HepG2 (cell line): ENCODE data around the gene ARHGEF3. TPM values are rescaled to one million over a fixed set of nuclear protein-coding genes. Genes with fewer than 3 reads are reported as not detected.
"Not testable (repeated sequence)": the region's sequence is repeated elsewhere in the genome, so short reads cannot be mapped to it uniquely, and the experiment has no call there.

Source experiments
- ATAC-seq: fragments of 200-7000 bp; cut with Tn5 transposase; 3 replicates; pipeline ENCODE4 v1.9.1; 2020; ENCODE audit warnings: mild to moderate bottlenecking, moderate library complexity
- BruUV-seq: library from RNA; stranded (reverse); fragments of 400-500 nt; replicated peaks from 2 replicates; lab custom pipeline; 2021; lab: Mats Ljungman, UMichigan
- CTCF ChIA-PET: fragments of 300-600 bp; formaldehyde crosslinking; extraction: SDS; loops from one replicate; lab custom pipeline; 2021; ENCODE audit warnings: low total read pairs, inconsistent platforms, low intra/inter-chr PET ratio; lab: Yijun Ruan, JAX
- POLR2A ChIA-PET: fragments of 350-600 bp; sonication (Branson Sonifier 250); formaldehyde crosslinking; loops from one replicate; lab custom pipeline; 2020; ENCODE audit warnings: antibody characterized with exemption, inconsistent platforms; lab: Yijun Ruan, JAX
- DNase-seq: peaks from one replicate; pipeline ENCODE4 v3.0.0-alpha.2; 2015; ENCODE audit warnings: low spot score
- FAIRE-seq: peaks from 3 replicates; lab custom pipeline; 2011; peaks lifted over from hg19 to GRCh38; lab: Jason Lieb, UNC
- H2AFZ ChIP-seq: one replicate; pipeline ENCODE4 v1.6.1; 2011; ENCODE audit warnings: low read length, inconsistent platforms
- H3K27ac ChIP-seq: fragments of 300-600 bp; 3 replicates; pipeline ENCODE4 v1.8.0; 2011; ENCODE audit warnings: mixed run types, mild to moderate bottlenecking, mixed read lengths, low read length, inconsistent platforms; ENCODE audit not compliant: insufficient read depth; ENCODE audit errors: extremely low read length
- H3K27me3 ChIP-seq, 2 experiments: fragments of 200-600 bp in 1 of 2; 2 replicates in 1 of 2; 3 replicates in 1 of 2; pipeline versions ENCODE4 v1.6.0 to v1.8.0; 2011; ENCODE audit warnings: low read length in 2 of 2, mild to moderate bottlenecking in 2 of 2, moderate library complexity in 2 of 2, inconsistent platforms in 1 of 2; ENCODE audit not compliant: insufficient read depth in 2 of 2, control insufficient read depth in 1 of 2
- H3K36me3 ChIP-seq, 2 experiments: fragments of 200-600 bp in 1 of 2; replicated peaks in 1 of 2; 2 replicates in 1 of 2; 3 replicates in 1 of 2; pipeline versions ENCODE4 v1.5.1 to v1.8.0; 2011; ENCODE audit warnings: low read length in 2 of 2, inconsistent platforms in 1 of 2; ENCODE audit not compliant: insufficient read depth in 2 of 2, control insufficient read depth in 1 of 2
- H3K4me1 ChIP-seq: 2 replicates; pipeline ENCODE4 v1.5.1; 2012; ENCODE audit warnings: low read length, inconsistent platforms; ENCODE audit not compliant: insufficient read depth
- H3K4me2 ChIP-seq: 2 replicates; pipeline ENCODE4 v1.6.0; 2011; ENCODE audit warnings: low read depth, low read length, inconsistent platforms
- H3K4me3 ChIP-seq, 3 experiments: fragments of 200-600 bp in 1 of 3; sonication (generic), shearing (Covaris generic) in 1 of 3; replicated peaks in 1 of 3; 2 replicates each; pipeline ENCODE4 v1.5.1; 2011 to 2016; ENCODE audit warnings: low read length in 3 of 3, inconsistent platforms in 2 of 3, low read depth in 2 of 3, mild to moderate bottlenecking in 2 of 3, control low read depth in 1 of 3, mixed read lengths in 1 of 3; ENCODE audit not compliant: insufficient read depth in 1 of 3
- H3K79me2 ChIP-seq: one replicate; pipeline ENCODE4 v1.6.1; 2011; ENCODE audit warnings: low read length, inconsistent platforms; ENCODE audit not compliant: insufficient read depth
- H3K9ac ChIP-seq: 2 replicates; pipeline ENCODE4 v1.6.0; 2011; ENCODE audit warnings: mild to moderate bottlenecking, low read depth, low read length, inconsistent platforms; ENCODE audit not compliant: insufficient read depth
- H3K9me3 ChIP-seq: 2 replicates; pipeline ENCODE4 v1.5.1; 2012; ENCODE audit warnings: mild to moderate bottlenecking, low read length
- H4K20me1 ChIP-seq: 2 replicates; pipeline ENCODE4 v1.6.0; 2011; ENCODE audit warnings: inconsistent platforms, mild to moderate bottlenecking, low read length, moderate library complexity; ENCODE audit not compliant: insufficient read depth
- ATF7-NPFF ChIP-seq: sonication (generic); formaldehyde crosslinking; IDR thresholded peaks from 2 replicates; pipeline ENCODE4 v1.8.1; 2023; ENCODE audit warnings: mild to moderate bottlenecking, low read depth, missing genetic modification reagents, moderate library complexity
- KMT2A ChIP-seq: sonication (generic); formaldehyde crosslinking; IDR thresholded peaks from 2 replicates; pipeline ENCODE4 v1.4.0; 2020; ENCODE audit warnings: missing genetic modification reagents
- SNRNP70 ChIP-seq: fragments of 200-400 bp; formaldehyde crosslinking; IDR thresholded peaks from 2 replicates; pipeline ENCODE4 v1.6.1; 2017; ENCODE audit warnings: mild to moderate bottlenecking, low read depth, low read length, moderate library complexity
- ZNF121 ChIP-seq: sonication (generic); formaldehyde crosslinking; IDR thresholded peaks from 2 replicates; pipeline ENCODE4 v1.5.0; 2020; ENCODE audit warnings: mild to moderate bottlenecking, missing genetic modification reagents
- ZNF577 ChIP-seq: sonication (generic); formaldehyde crosslinking; IDR thresholded peaks from 2 replicates; pipeline ENCODE4 v1.4.0; 2020; ENCODE audit warnings: mild to moderate bottlenecking, low read depth, missing genetic modification reagents, borderline replicate concordance
- WGBS: methylation state at CpG from one replicate; pipeline ENCODE4 v1.1.6; 2017; ENCODE audit warnings: low lambda C conversion rate; 5-methylcytosine and 5-hydroxymethylcytosine counted together
- in situ Hi-C: cut with HindIII; loops from 2 replicates; pipeline ENCODE4 v1.10.0; 2017; ENCODE audit warnings: low pct_unique_long_range_greater_than_20kb; ENCODE audit not compliant: extremely low pct_ligation_motif_present
- intact Hi-C: fragments of 100-400 bp; cut with micrococcal nuclease; formaldehyde crosslinking; loops from one replicate; pipeline ENCODE4 v1.10.0; 2022; ENCODE audit not compliant: unreplicated experiment
- polyA plus RNA-seq, 8 experiments: library from polyadenylated mRNA; depleted of rRNA in 3 of 8; stranded (reverse) in 7 of 8; unstranded in 1 of 8; fragments of >200 nt; fragmentation: Illumina TruSeq in 4 of 8; extraction: Trizol in 4 of 8; gene quantifications; 2 replicates each; pipeline versions ENCODE4 v1.2.1 to v1.2.3, GENCODE V29; 2011 to 2016; ENCODE audit warnings: low read depth in 4 of 8, missing spikeins in 1 of 8, mixed read lengths in 1 of 8; ENCODE audit not compliant: insufficient read depth in 1 of 8
- total RNA-seq, 5 experiments: library from RNA; depleted of rRNA; stranded (reverse); fragments of >200 nt; fragmentation: Illumina TruSeq; extraction: Trizol; gene quantifications; 2 replicates each; pipeline ENCODE4 v1.2.3, GENCODE V29; 2016; ENCODE audit warnings: low read depth in 1 of 5

ARHGEF3 gene
- total and polyA plus RNA-seq, 2 of the 13 experiments (the other 11 are each of a cell fraction or from before 2014, with no cell fraction given), result 14.8 to 23.1 TPM

GRCh38 chr3:56758042-56758441 lies 43.7 kb downstream of the ARHGEF3 start:
- H3K4me3 ChIP-seq, H3K9ac ChIP-seq, BruUV-seq, CTCF ChIA-PET, H4K20me1 ChIP-seq, H3K9me3 ChIP-seq, FAIRE-seq, DNase-seq, H3K27me3 ChIP-seq, H3K79me2 ChIP-seq, intact Hi-C loops, H2AFZ ChIP-seq, ATAC-seq, in situ Hi-C loops, POLR2A ChIA-PET: not testable (repeated sequence)
- H3K4me1 ChIP-seq, result peaks cover 19% of the 10 kb centered on the region
- H3K4me2 ChIP-seq, result peak overlapping the region; percentile 54; the same call in 1 of the 2 replicates
- peak overlapping the region; percentile 63 for H3K27ac ChIP-seq
- WGBS, result 96% methylated on average over 11 of the region's 11 CpGs
- TF ChIP-seq ZNF121, result peak; percentile 62
- peaks cover 9 to 13% of the 10 kb centered on the region in 2 experiments; a peak in 4 of 5 replicates for H3K36me3 ChIP-seq

GRCh38 chr3:56754741-56755417 lies 46.9 kb downstream of the ARHGEF3 start:
- H3K79me2 ChIP-seq, result no peaks in the 10 kb centered on the region
- CTCF ChIA-PET, result no interaction called here
- peaks cover 16 to 27% of the 10 kb centered on the region in 2 experiments for H3K36me3 ChIP-seq
- H3K9ac ChIP-seq, result no peak overlapping the region
- no peak for DNase-seq
- TF ChIP-seq SNRNP70, result no peak
- no peak for TF ChIP-seq ZNF577
- no peak for TF ChIP-seq KMT2A (CRISPR knock-in tag)
- no peak for TF ChIP-seq ATF7-NPFF (CRISPR knock-in tag)
- no peaks in the 10 kb centered on the region for H4K20me1 ChIP-seq
- BruUV-seq, result no TSS peak
- H3K4me1 ChIP-seq, result peaks cover 27% of the 10 kb centered on the region
- no peaks in the 10 kb centered on the region for H3K27me3 ChIP-seq
- no peaks in the 10 kb centered on the region for H3K9me3 ChIP-seq
- POLR2A ChIA-PET, result interaction anchor here (1.1 kb wide), 1 partner anchor 43 kb away, joined by 3 read pairs; no protein-coding TSS in a partner anchor
- ATAC-seq, result no peak
- H3K4me3 ChIP-seq, result no peak overlapping the region
- 96% methylated on average over 21 of the region's 21 CpGs for WGBS
- intact Hi-C loops, result no loop called here
- in situ Hi-C loops, result no loop called here
- H3K4me2 ChIP-seq, result no peak overlapping the region
- no peak overlapping the region for H2AFZ ChIP-seq
- no peak for FAIRE-seq
- no peak overlapping the region for H3K27ac ChIP-seq
